Activated naive CD8-positive, alpha-beta T cell (primary cell): ENCODE results near the gene LRRC26.
A peak's percentile ranks its signal among the peaks of the same experiment; 100 is the strongest.

Source experiments
- H3K27ac Mint-ChIP-seq: one replicate; pipeline ENCODE4 v1.8.0; 2021; ENCODE audit warnings: mixed read lengths
- H3K27me3 Mint-ChIP-seq: one replicate; pipeline ENCODE4 v1.8.0; 2021; ENCODE audit warnings: mixed read lengths
- H3K36me3 Mint-ChIP-seq: one replicate; pipeline ENCODE4 v1.8.0; 2021; ENCODE audit warnings: mixed read lengths
- H3K4me1 Mint-ChIP-seq: one replicate; pipeline ENCODE4 v1.8.0; 2021; ENCODE audit warnings: low read depth, mixed read lengths
- H3K4me3 Mint-ChIP-seq: one replicate; pipeline ENCODE4 v1.8.0; 2021; ENCODE audit warnings: mild to moderate bottlenecking, mixed read lengths
- H3K9me3 Mint-ChIP-seq: one replicate; pipeline ENCODE4 v1.8.0; 2021; ENCODE audit warnings: low read depth, mixed read lengths

Gene LRRC26

GRCh38 chr9:137168904-137169856 lies 671 bp downstream of the LRRC26 start:
- Mint-ChIP-seq H3K36me3 (no peaks in the 10 kb centered on the region), H3K27me3 (peaks cover 4% of the 10 kb centered on the region), H3K27ac (no peak overlapping the region), H3K4me3 (peak overlapping the region; percentile 23), H3K9me3 (no peaks in the 10 kb centered on the region), H3K4me1 (no peaks in the 10 kb centered on the region)

- Mint-ChIP-seq H3K36me3 (no peaks in the 10 kb centered on the region), H3K4me1 (no peaks in the 10 kb centered on the region), H3K9me3 (no peaks in the 10 kb centered on the region), H3K27me3 (peaks cover 6% of the 10 kb centered on the region), H3K4me3 (peak overlapping the region; percentile 23), H3K27ac (no peak overlapping the region)
Measured at GRCh38 chr9:137168573-137168903, 1.3 kb downstream of the LRRC26 start.

- no peaks in the 10 kb centered on the region for H3K4me1 Mint-ChIP-seq
- no peaks in the 10 kb centered on the region for H3K36me3 Mint-ChIP-seq
- H3K27me3 Mint-ChIP-seq = peaks cover 8% of the 10 kb centered on the region
- H3K4me3 Mint-ChIP-seq = no peak overlapping the region
- H3K9me3 Mint-ChIP-seq = no peaks in the 10 kb centered on the region
- H3K27ac Mint-ChIP-seq = no peak overlapping the region
Measured at GRCh38 chr9:137167747-137168572, 1.9 kb downstream of the LRRC26 start.

- Mint-ChIP-seq H3K9me3 (no peaks in the 10 kb centered on the region), H3K27ac (no peak overlapping the region), H3K4me3 (no peak overlapping the region), H3K27me3 (peaks cover 8% of the 10 kb centered on the region), H3K4me1 (no peaks in the 10 kb centered on the region), H3K36me3 (no peaks in the 10 kb centered on the region)
Measured at GRCh38 chr9:137167277-137167746, 2.5 kb downstream of the LRRC26 start.

GRCh38 chr9:137166380-137167229 lies 3.2 kb downstream of the LRRC26 start:
- Mint-ChIP-seq H3K27ac (no peak overlapping the region), H3K36me3 (no peaks in the 10 kb centered on the region), H3K9me3 (no peaks in the 10 kb centered on the region), H3K4me1 (no peaks in the 10 kb centered on the region), H3K27me3 (peaks cover 8% of the 10 kb centered on the region), H3K4me3 (peak overlapping the region; percentile 51)

GRCh38 chr9:137165250-137165836 lies 4.5 kb downstream of the LRRC26 start:
- Mint-ChIP-seq H3K9me3 (no peaks in the 10 kb centered on the region), H3K4me3 (no peak overlapping the region), H3K27ac (no peak overlapping the region), H3K27me3 (peaks cover 8% of the 10 kb centered on the region), H3K36me3 (no peaks in the 10 kb centered on the region), H3K4me1 (no peaks in the 10 kb centered on the region)

- H3K4me3 Mint-ChIP-seq = no peak overlapping the region
- no peaks in the 10 kb centered on the region for H3K9me3 Mint-ChIP-seq
- no peak overlapping the region for H3K27ac Mint-ChIP-seq
- H3K4me1 Mint-ChIP-seq = peaks cover 2% of the 10 kb centered on the region
- no peaks in the 10 kb centered on the region for H3K36me3 Mint-ChIP-seq
- peaks cover 11% of the 10 kb centered on the region for H3K27me3 Mint-ChIP-seq
Measured at GRCh38 chr9:137164370-137165249, 5.2 kb downstream of the LRRC26 start.

GRCh38 chr9:137163805-137164204 lies 6.0 kb downstream of the LRRC26 start:
- Mint-ChIP-seq H3K36me3 (no peaks in the 10 kb centered on the region), H3K9me3 (no peaks in the 10 kb centered on the region), H3K27me3 (peaks cover 18% of the 10 kb centered on the region), H3K4me1 (peaks cover 6% of the 10 kb centered on the region), H3K27ac (no peak overlapping the region), H3K4me3 (no peak overlapping the region)

GRCh38 chr9:137163365-137163715 lies 6.5 kb downstream of the LRRC26 start:
- H3K4me3 Mint-ChIP-seq = no peak overlapping the region
- H3K27me3 Mint-ChIP-seq = peaks cover 18% of the 10 kb centered on the region
- no peaks in the 10 kb centered on the region for H3K36me3 Mint-ChIP-seq
- peaks cover 9% of the 10 kb centered on the region for H3K4me1 Mint-ChIP-seq
- H3K9me3 Mint-ChIP-seq = no peaks in the 10 kb centered on the region
- no peak overlapping the region for H3K27ac Mint-ChIP-seq

- Mint-ChIP-seq H3K9me3 (no peaks in the 10 kb centered on the region), H3K4me3 (no peak overlapping the region), H3K27me3 (peaks cover 23% of the 10 kb centered on the region), H3K4me1 (peaks cover 13% of the 10 kb centered on the region), H3K36me3 (no peaks in the 10 kb centered on the region), H3K27ac (no peak overlapping the region)
Measured at GRCh38 chr9:137162505-137163364, 7.1 kb downstream of the LRRC26 start.

- peaks cover 23% of the 10 kb centered on the region for H3K27me3 Mint-ChIP-seq
- H3K4me3 Mint-ChIP-seq = no peak overlapping the region
- peaks cover 17% of the 10 kb centered on the region for H3K4me1 Mint-ChIP-seq
- no peaks in the 10 kb centered on the region for H3K9me3 Mint-ChIP-seq
- H3K36me3 Mint-ChIP-seq = no peaks in the 10 kb centered on the region
- no peak overlapping the region for H3K27ac Mint-ChIP-seq
Measured at GRCh38 chr9:137161558-137162486, 8.0 kb downstream of the LRRC26 start.
